HG03558 (cell line): ENCODE data around the gene ADAM8.
"Not testable (repeated sequence)": the region's sequence is repeated elsewhere in the genome, so short reads cannot be mapped to it uniquely, and the experiment has no call there.

Experiments used
- ATAC-seq: cut with Tn5 transposase; IDR thresholded peaks from one replicate; pipeline ENCODE4 v1.9.1; 2021; ENCODE audit warnings: moderate number of reproducible peaks; ENCODE audit not compliant: unreplicated experiment; ENCODE audit errors: extremely low read depth

The ADAM8 gene

DNA sequence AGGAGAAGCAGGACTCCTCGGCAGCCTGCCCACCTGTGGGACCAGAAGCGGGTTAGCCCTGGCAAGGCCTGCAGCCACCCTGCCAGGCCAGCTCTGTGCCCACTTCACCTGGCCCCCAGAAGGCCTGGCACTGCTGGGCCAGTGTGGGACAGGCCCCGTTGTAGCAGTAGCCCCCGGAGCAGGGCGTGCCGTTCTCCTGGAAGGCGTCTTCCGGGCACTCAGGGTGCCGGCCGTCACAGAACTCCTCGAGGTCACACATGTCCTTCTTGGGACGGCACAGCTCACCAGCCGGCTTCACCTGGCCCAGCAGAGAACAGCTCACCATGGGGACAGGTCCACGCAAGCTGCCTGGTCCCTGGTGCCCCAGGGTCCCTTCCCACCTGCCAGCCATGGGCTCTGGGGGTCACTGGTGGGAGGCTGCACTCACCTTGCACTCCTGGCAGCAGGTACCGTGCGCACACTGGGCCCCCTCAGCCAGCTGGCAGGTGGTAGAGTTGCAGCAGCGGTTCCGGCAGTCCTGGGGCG lies 5.8 kb downstream of the ADAM8 start:
- ATAC-seq: no peak

DNA sequence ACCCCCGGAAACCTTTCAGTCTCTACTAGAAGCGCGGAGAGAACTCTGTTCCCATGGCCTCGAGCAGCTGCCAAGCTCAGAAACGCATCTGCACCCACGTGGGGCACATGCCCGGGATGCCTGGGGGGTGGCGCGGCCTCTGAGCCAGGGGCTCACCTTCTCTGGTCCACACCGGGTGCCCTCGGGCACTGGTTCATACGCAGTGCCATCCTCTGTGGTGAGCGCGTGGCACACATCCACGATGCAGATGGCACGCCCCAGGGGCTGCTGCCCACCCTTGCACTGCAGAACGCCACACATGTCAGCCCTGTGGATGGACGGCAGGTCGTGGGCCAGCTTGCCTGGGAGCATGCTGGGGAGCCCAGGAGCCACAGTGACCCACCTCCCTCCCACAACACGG lies 6.5 kb downstream of the ADAM8 start:
- ATAC-seq: no peak

DNA sequence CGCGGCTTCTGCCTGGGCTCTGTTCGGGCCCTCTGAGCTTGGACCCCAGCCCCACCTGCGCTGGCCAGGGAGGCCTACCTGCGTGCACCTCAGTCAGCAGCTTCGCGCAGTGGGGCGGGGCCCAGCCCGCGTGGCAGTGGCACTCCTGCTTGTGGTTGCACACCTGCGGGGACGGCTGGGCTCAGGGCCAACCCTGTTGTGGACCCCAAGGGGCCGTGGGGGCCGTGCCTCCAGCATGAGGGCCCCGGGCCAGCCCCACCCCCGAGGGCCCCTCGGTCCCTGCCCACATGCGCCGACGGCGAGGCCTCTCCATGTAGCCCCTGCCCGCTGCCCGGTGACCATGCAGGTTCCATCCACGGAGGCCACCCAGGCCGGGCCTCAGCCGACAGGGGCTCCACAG lies 7.3 kb downstream of the ADAM8 start:
- ATAC-seq: no peak

DNA sequence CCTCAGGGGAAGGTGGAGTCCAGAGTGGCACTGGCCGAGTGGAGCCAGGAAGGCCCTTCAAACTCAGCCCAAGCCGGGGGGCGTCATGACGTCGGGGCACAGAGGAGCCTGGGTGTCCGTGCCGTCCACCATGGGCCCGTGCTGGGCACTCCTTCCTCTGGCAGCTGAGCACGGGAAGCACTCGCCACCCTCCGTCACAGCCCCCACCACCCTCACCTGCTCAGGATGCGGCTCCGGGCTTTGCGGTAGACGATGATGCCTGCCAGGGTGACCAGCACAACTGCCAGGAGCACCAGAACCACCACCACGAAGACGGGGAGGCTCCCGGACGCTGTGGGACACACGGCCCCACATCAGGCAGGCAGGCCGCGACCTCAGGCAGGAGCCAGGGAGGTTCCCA lies 8.1 kb downstream of the ADAM8 start:
- no peak for ATAC-seq

DNA sequence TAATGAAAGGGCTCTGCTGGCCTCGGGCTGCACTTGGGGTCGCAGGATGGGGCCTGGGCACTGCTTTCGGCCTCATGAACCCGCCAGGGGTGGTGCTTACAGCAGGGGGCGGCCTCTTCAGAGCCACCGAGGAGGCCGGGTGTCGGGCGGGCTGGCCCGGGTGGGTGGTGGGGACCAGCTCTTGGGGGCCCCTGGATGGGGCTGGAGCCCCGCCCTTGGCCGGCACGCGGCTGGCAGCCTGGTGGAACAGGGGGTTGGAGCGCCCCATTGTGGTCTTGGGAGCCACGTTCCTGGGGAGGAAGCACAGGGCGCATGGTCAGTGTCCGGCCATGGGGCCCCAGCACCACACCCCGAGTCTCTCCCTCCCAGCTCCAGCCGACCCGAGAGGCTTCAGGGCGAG lies 8.8 kb downstream of the ADAM8 start:
- no peak for ATAC-seq

DNA sequence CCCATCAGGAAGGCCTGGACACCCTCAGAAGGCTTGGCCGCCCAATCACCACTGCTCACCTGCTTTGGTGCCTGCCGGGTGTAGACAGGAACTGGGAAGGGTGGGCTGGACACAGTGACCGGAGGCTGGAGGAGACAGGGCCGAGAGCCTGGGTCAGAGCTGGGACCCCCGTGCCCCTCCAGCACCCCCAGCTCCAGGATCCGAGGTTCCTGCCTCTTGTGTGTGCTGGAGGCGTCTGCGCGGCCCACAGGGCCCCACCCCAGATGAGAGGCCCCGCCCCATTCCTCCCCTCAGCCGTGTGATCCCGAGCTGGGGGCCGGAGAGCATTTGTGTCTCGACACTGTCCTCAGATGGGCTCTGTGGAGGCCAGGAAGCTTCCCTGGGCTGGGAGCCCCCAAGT lies 9.4 kb downstream of the ADAM8 start:
- no peak for ATAC-seq

DNA sequence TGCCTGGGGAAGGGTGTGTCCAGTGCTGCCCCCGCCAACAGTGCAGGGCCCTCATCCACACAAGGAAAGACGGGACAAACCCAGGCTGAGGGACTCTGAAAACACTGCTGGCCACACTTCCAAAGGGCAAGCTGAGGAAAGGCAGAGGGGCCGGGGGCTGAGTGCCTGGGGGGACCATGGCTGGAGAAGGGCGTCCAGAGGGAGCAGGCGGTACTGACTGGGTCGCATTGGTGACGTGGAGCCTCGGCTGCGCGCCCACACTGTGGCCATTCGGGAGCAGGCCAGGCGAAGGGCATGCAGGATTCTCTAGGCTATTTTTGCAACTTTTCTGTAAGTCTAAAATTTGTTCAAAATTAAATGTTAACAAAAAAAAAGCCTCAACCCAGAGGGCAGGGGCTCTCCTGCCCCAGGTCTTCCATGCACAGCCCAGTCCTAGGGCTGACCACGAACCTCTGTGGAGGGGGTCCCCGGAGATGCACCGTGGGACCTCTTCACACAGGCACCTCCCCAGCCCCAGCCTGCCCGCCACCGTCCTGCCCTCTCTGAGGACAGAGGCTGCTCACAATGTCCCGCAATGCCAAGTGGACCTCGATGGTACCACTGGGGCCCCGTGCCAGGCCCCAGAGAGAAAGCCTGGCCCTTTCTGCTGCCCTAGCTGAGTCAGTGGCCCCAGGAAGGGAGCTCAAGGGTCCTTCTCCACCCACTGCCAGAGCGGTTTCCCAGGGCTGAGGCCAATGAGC lies 10.4 kb downstream of the ADAM8 start:
- no peak for ATAC-seq

DNA sequence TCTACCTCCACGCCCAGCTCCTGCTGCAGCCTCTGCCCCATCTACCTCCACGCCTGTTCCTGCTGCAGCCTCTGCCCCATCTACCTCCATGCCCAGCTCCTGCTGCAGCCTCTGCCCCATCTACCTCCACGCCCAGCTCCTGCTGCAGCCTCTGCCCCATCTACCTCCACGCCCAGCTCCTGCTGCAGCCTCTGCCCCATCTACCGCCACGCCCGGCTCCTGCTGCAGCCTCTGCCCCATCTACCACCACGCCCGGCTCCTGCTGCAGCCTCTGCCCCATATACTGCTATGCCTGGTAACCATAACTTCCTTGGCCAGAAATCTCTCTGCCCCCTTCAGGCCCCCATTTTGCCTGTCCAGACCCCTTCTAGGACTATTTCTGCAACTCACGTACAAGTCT lies 11.6 kb downstream of the ADAM8 start:
- ATAC-seq: not testable (repeated sequence)

DNA sequence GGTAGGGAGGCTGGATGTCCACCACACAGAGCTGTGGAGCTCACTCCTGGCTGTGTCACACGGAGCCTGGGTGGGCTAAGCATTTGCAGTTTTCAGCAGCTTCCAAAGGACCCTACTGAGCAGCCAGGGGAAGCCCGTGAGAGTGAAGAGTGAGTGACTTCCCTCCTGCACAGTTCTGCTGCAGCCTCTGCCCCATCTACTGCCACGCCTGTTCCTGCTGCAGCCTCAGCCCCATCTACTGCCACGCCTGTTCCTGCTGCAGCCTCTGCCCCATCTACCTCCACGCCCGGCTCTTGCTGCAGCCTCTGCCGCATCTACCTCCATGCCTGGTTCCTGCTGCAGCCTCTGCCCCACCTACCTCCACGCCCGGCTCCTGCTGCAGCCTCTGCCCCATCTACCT lies 12.2 kb downstream of the ADAM8 start:
- ATAC-seq: no peak

DNA sequence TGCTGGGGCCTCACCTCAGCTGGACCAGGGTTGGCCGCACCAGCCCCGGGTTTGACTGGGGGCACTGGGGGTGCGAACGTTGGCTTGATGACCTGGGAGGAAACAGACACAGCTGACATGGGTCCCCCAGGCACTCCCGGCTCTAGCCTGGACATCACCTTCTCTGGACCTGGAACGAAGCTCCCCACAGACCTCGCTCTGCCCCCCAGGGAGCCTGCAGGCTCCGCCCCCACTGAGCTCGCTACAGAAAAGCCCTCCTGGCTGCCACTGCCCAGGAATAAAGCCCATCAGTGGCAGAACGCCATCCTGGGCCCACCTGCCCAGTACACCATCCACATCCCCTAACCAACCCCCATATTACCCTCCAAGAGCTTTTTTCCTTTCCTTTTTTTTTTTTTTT lies 13.0 kb downstream of the ADAM8 start:
- no peak for ATAC-seq

DNA sequence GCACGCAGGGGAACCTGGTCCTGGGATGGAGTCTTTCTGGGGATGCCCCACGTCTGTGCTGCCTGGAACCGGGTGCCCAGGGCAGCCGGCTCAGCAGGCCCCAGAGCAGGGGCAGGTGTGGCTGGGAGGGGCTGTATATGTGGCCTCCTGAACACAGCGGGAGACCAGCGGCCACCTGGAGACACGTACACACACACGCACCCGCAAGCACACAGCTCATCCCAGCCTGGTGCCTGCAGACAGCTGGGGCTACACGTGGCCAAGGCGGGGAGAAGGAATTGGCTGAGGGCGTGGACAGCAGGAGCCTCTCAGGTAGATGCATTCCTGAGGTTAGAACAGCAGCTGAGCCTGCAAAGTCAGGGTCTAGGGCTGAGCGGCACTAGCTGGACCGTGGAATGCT lies 14.0 kb downstream of the ADAM8 start:
- ATAC-seq: no peak

DNA sequence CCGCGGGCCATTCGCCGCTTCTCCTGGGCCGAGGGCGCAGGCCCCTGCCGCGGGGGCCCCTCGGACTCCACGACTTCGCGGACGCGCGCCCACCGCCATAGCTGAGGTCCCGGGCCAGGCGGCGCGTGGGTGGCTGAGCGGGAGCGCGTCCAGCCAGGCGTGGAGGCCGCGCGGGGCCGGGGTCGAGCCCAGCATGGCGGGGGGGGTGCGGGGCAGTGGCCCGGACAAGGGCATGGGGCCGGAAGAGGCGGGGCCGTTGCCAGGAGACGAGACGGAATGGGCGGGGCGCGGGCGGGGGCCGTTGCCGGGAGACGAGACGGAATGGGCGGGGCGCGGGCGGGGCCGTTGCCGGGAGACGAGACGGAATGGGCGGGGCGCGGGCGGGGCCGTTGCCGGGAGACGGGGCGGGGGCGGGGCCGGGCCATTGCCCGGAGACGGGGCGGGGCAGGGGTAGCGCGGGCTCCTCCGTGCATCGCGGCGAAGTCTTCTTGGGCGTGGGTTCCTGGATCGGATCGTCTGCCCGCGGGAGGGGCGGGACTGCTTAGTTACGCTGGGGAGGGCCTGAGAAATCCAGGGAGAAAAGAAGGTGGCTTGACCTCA lies 14.8 kb downstream of the ADAM8 start:
- ATAC-seq: no peak

DNA sequence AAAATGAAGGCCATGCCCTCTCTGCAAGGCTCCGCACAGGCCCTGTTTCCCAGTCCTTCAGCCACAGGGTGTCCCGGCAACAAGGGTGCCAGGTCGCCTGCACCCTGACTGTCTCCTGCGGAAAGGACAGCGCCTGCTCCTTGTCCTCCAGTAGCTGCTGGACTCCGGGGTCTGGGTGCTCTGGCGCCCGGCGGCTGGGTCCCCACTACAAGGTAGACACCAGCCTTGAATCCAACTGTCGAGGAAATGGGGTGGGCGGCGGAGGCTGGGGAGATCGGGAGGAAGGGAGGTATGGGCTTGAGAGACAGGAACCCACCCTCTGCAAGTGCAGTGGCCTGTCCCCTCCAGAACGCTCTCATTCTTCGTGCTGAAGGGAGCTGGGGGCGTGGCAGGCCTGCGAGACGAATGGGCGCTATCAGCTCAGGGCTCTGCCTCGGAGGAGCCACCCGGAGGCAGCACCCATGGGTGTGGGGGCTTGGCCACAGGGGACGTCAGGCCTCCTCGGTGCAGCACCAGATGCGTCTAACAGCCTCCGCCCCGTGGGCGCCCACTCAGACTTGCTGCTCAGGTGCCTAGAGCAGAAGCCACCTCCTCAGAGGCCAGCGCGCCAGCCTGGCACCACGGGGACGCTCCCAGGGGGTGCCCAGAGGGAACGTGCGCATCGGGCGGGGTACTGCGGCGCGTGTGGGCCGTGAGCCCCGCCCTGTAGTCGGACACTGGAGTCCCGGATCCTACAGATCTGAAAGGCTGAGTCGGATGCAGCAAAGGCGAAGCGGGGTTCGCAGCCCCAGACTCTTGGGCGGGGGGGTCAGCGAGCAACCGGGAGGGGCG lies 15.6 kb downstream of the ADAM8 start:
- ATAC-seq: no peak

DNA sequence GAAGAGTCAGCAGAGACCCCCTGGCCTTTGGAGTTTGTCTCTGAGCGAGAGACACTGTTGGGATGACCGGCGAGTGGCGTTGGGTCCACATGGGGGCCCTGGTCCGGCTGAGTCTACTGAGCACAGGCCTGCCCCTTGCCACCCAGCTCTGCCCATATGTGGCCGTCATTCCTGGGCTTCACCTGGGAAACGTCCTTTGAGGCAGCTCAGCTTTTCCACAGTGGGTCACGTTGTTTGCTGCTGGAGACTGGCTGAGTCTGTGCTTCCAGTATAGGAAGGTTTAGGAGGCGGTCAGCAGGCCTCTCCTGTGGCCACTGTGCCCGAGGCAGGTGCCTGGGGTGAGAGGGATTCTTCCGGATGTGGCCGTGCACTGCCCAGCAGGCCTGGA lies 17.1 kb downstream of the ADAM8 start:
- no peak for ATAC-seq

DNA sequence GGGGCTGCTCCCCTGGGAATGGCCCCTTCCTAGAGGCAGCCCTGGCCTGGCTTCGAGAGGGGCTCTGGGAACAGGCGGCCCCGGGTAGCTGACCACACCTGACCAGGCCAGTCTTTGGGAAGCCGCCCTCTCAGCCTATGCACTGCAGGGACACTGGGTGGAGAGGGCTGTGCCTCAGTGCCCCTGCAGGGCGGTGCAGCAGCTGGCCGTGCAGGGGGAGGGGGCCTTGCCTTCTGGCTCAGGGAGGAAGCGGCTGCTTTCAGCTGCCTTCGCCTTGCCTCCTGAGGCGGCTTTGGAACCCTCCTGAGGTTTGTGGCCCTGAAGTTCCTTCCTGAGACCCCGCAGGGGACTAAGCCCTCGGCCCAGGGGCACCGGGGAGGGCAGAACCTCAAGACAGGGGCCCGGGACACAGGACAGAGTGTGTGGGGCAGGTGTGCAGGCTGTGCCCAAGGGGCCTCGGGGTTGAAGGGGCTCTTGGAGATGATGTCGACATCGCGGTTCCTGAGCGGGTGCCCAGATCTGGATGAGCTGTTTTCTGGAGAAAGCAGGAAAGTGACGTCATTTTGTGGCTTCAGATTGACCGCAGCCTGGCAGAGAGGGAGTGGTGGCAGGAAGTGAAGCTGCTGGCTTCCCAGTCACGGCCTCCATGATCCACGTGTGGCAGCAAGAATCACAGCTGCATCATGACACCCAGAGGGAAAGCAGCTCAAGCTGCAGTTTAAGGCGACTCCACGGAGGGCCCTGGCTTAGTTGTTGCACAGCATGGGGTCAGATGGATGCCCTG lies 17.7 kb downstream of the ADAM8 start:
- ATAC-seq: no peak

DNA sequence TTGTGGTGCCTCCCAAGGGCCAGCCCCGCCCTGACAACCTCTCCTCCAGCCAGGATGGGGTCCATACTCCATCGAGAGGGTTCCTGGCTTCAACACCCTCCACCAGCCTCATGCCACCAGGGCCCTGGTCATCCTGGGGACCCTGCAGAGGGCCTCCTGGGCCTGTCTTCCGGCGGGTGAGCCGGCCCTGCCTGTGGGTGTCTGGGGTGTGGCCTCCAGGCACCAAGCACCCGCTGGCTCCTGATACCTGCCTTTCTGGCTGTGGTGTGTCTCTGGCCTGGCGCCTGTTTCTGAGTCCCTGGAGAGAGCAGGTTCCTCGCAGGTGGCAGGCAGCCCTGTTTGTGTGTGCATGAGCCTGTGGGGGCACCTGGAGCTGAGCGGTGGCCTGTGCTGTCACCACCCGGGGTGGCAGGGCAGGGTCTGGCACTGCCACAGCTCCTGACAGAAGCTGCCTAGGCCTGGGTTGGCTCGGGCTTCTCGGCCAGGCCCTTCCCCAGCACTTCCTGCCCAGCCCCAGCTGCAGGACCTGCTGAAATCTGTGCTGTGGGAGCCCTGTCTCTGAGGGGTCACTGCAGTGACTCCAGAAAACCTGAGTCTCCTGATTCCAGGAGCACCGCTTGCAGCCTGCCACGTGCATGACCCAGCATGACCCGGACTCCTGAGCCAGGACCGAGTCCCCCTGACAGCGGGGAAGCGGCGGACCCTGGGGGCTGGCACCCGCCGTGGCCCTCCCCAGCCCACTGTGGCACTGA lies 18.4 kb downstream of the ADAM8 start:
- ATAC-seq: no peak

DNA sequence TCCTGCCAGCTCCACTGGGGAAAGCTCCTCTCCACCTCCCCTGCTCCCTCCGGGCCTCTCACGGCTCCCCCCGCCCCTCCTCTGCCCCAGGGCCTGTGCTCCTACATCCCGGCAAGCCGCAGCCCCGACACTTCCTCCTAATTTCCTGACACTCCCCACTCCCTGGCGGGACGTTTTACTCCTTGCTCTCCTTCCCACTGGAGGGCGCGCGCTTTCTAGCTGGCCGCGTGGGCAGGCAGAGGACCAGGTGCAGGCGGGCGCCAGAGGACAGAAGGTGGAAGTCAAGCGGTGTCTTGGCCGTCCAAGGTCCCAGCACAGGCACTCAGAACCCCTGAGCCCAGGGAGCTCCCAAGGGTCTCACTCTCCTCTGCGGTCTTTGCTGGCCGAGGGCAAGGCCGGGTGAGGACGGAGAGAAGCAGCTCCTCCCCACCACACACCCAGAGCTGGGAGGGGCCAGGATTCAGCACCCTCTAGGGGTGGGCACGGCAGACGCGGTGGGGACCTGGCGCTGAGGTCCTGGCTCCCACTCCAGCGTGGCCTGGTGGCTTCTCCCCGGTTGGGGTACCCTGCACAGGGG lies 19.1 kb downstream of the ADAM8 start:
- ATAC-seq: no peak

DNA sequence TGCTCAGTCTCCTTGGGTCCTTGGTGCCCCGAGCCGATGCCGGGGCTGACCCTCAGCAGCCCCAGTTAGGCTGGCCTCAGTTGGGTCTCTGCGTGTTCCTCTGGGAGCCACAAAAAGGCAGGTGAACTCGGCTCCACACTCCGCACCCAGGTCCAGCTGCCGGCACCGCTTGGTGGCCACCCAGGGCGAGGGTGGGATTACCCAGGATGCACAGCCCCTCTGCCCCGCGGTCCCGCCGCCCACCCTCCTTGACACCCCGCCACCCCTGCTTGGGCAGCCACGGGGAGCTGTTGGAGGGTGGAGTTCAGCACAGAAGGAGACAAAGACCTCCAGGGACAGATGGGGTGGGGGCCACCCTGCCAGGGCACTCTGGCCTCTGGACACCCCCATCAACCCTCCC lies 21.3 kb downstream of the ADAM8 start:
- ATAC-seq: no peak

DNA sequence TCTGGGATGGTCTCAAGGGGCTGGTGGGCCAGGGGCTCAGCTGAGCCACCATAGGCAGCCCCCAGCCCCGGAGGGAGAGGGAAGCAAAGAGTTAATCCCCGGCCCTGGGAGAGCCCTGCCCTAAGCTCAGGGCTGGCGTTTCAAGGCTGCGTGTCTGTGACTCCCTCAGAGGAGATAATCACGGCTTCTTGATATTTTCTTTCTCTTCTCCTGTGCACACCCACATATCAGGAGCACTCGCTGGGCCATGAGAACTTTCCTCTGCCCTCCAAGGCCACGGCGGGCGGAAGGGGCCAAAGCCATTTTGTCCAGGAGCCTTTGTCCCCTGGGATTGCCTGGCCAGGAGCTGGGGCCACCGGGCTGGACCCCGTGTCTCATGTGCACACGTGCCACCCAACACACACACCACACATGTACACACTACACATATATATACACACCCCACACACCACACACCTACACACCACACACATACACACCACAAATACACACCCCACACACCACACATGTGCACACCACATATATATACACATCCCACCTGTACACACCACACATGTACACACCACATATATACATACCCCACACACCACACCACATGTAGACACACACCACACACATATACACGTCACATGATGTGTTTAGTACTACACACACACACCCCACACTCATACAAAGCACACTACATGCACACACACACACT lies 22.1 kb downstream of the ADAM8 start:
- no peak for ATAC-seq
